K562 (cell line): ENCODE data around the gene IL21. TPM values are rescaled to one million over a fixed set of nuclear protein-coding genes. Genes with fewer than 3 reads are reported as not detected.

Experiments used
- ARID3A ChIP-seq: IDR thresholded peaks from 2 replicates; pipeline ENCODE4 v1.6.1; 2012; ENCODE audit warnings: low read depth, low read length, improper control_type of control experiment, borderline replicate concordance
- EHMT2 ChIP-seq: fragments of 450-650 bp; IDR thresholded peaks from 2 replicates; pipeline ENCODE4 v1.6.1; 2018; ENCODE audit warnings: antibody characterized with exemption
- GTF2A2 ChIP-seq: IDR thresholded peaks from 2 replicates; pipeline ENCODE4 v1.6.1; 2016; ENCODE audit warnings: mild to moderate bottlenecking, missing genetic modification characterization, missing compliant biosample characterization
- HOMEZ ChIP-seq: fragments of 250-450 bp; sonication (Bioruptor Pico); IDR thresholded peaks from 2 replicates; pipeline ENCODE4 v1.4.0; 2020; ENCODE audit warnings: mild to moderate bottlenecking, moderate library complexity
- MAFK ChIP-seq: IDR thresholded peaks from 2 replicates; pipeline ENCODE4 v1.6.1; 2011; ENCODE audit warnings: low read length, improper control_type of control experiment
- NFRKB ChIP-seq: fragments of 450-650 bp; IDR thresholded peaks from 2 replicates; pipeline ENCODE4 v1.6.1; 2016; ENCODE audit warnings: low read depth
- NR2C2 ChIP-seq, 2 experiments: fragments of 200-800 bp in 1 of 2; sonication (Bioruptor generic) in 1 of 2; sonication (generic) in 1 of 2; formaldehyde crosslinking in 1 of 2; IDR thresholded peaks; 2 replicates each; pipeline versions ENCODE4 v1.6.1 to v1.8.0; 2016 to 2022; ENCODE audit warnings: mild to moderate bottlenecking in 1 of 2, missing compliant biosample characterization in 1 of 2, missing genetic modification characterization in 1 of 2, missing genetic modification reagents in 1 of 2
- PYGO2 ChIP-seq: fragments of 450-650 bp; IDR thresholded peaks from 2 replicates; pipeline ENCODE4 v1.6.1; 2016; ENCODE audit warnings: mild to moderate bottlenecking, missing genetic modification characterization, moderate library complexity, missing compliant biosample characterization
- RAD21 ChIP-seq, 2 experiments: fragments of 250-450 bp in 1 of 2; fragments of 450-650 bp in 1 of 2; sonication (Bioruptor Pico) in 1 of 2; formaldehyde crosslinking in 1 of 2; IDR thresholded peaks in 1 of 2; conservative IDR thresholded peaks in 1 of 2; 2 replicates each; pipeline versions ENCODE4 v1.4.0 to v1.8.0; 2020 to 2022; ENCODE audit warnings: mild to moderate bottlenecking in 2 of 2, moderate library complexity in 1 of 2
- REST ChIP-seq, 2 experiments: fragments of 450-650 bp; formaldehyde crosslinking in 1 of 2; IDR thresholded peaks; 2 replicates each; pipeline versions ENCODE4 v1.4.0 to v1.6.1; 2014 to 2020; ENCODE audit warnings: mild to moderate bottlenecking in 2 of 2, borderline replicate concordance in 1 of 2, low read depth in 1 of 2
- SLC30A9 ChIP-seq: fragments of 250-450 bp; sonication (Bioruptor Pico); IDR thresholded peaks from 2 replicates; pipeline ENCODE4 v1.8.0; 2022; ENCODE audit warnings: mild to moderate bottlenecking, moderate library complexity
- SMAD1 ChIP-seq: fragments of 150-350 bp; IDR thresholded peaks from 2 replicates; pipeline ENCODE4 v1.6.1; 2014; ENCODE audit warnings: low read length, low read depth; ENCODE audit not compliant: partially characterized antibody
- TGIF2 ChIP-seq: sonication (generic); formaldehyde crosslinking; IDR thresholded peaks from 2 replicates; pipeline ENCODE4 v1.8.1; 2022; ENCODE audit warnings: mild to moderate bottlenecking, missing genetic modification reagents, moderate library complexity
- ZNF668 ChIP-seq: fragments of 250-450 bp; sonication (Bioruptor Pico); IDR thresholded peaks from 2 replicates; pipeline ENCODE4 v1.8.0; 2022; ENCODE audit warnings: mild to moderate bottlenecking, inconsistent platforms
- polyA plus RNA-seq, 8 experiments: library from polyadenylated mRNA; depleted of rRNA in 4 of 8; stranded (reverse) in 5 of 8; unstranded in 3 of 8; fragments of >200 nt; fragmentation: Nextera tagmentation in 2 of 8; fragmentation: Illumina TruSeq in 1 of 8; extraction: Ambion mirVana in 2 of 8; extraction: Trizol in 1 of 8; gene quantifications; 2 replicates each; pipeline versions ENCODE4 v1.2.1 to v1.2.3, GENCODE V29; 2011 to 2014; ENCODE audit warnings: inconsistent platforms in 1 of 8, missing spikeins in 1 of 8
- total RNA-seq, 7 experiments: library from RNA; depleted of rRNA in 6 of 7; stranded (reverse); fragments of >200 nt in 6 of 7; fragmentation: Illumina TruSeq in 2 of 7; extraction: Trizol in 2 of 7; gene quantifications; 2 replicates each; pipeline versions ENCODE4 v1.2.1 to v1.2.3, GENCODE V29; 2011 to 2021; ENCODE audit warnings: low replicate concordance in 1 of 7

IL21 gene
- total and polyA plus RNA-seq, 9 of the 15 experiments (the other 6 are each of a cell fraction or from before 2014, with no cell fraction given), result not detected

- TF ChIP-seq REST (IDR thresholded peaks at IDR 0.05; ENCODE audit: borderline replicate concordance), result no peak; the same call in 1 of the 2 replicates
- no peak for TF ChIP-seq REST (CRISPR knock-in tag; IDR thresholded peaks at IDR 0.05; ENCODE audit: low read depth)
- TF ChIP-seq MAFK, result peak; percentile 6; the same call in 1 of the 2 replicates
- TF ChIP-seq SMAD1, result no peak
- TF ChIP-seq ARID3A, result no peak
- no peak; the same call in 1 of the 2 replicates for TF ChIP-seq NFRKB
- no peak for TF ChIP-seq GTF2A2
- 0 out of 2 replicates have a peak, but pooled peaks have one; percentile 47 for TF ChIP-seq ZNF668 (CRISPR knock-in tag)
- no peak for TF ChIP-seq SLC30A9
- no peak for TF ChIP-seq NR2C2 (CRISPR knock-in tag; IDR thresholded peaks at IDR 0.05)
- no peak; the same call in 1 of the 2 replicates for TF ChIP-seq NR2C2 (tag; IDR thresholded peaks at IDR 0.05)
- no peak for TF ChIP-seq HOMEZ (CRISPR knock-in tag)
- no peak for TF ChIP-seq TGIF2 (CRISPR knock-in tag)
- peak; percentile 40; the same call in 1 of the 2 replicates for TF ChIP-seq EHMT2
- 0 out of 2 replicates have a peak, but pooled peaks have one; percentile 10 for TF ChIP-seq PYGO2
- peak in 1 of 2 experiments; percentile 12; a peak in 1 of 4 replicates for TF ChIP-seq RAD21 (CRISPR knock-in tag; conservative IDR thresholded peaks at IDR 0.05 in 1 of 2, IDR thresholded peaks at IDR 0.05 in 1 of 2)
Measured at GRCh38 chr4:122661176-122662160, 40.6 kb upstream of the IL21 start (continued).
